ENCODE measurements around the gene KIF11.

The KIF11 gene

GRCh38 chr10:92592761-92593618 lies at the start of gene KIF11:
KIF11 (plus strand) TSS chr10:92593130; CDS start chr10:92593376, 246 bp downstream.
- Histone ChIP-seq H3K4me2 (ENCODE audit: low read depth, low read length) (peak within 1 kb of the TSS; percentile 99), H3K36me3 (replicated peaks; ENCODE audit: insufficient read depth, low read length) (no peaks in the 10 kb centered on the region), H3K9ac (ENCODE audit: low read length) (peak within 1 kb of the TSS; percentile 92), H3K27ac (ENCODE audit: low read length) (peak within 1 kb of the TSS; percentile 91), H2AFZ (ENCODE audit: low read length) (peak within 1 kb of the TSS; percentile 76), H3K4me1 (ENCODE audit: low read length) (peaks cover 21% of the 10 kb centered on the region), H3K9me2 (replicated peaks; ENCODE audit: insufficient read depth, low read length) (no peaks in the 10 kb centered on the region), H3K27me3 (replicated peaks; ENCODE audit: insufficient read depth, low read length) (no peaks in the 10 kb centered on the region), H3K4me3 (ENCODE audit: low read length) (peak within 1 kb of the TSS; percentile 92), H4K20me1 (ENCODE audit: insufficient read depth, low read length) (peaks cover 2% of the 10 kb centered on the region; the same call in 1 of the 2 replicates), H3K9me3 (replicated peaks; ENCODE audit: insufficient read depth, low read length) (no peaks in the 10 kb centered on the region), H3F3A (ENCODE audit: insufficient read depth, low read length) (peaks cover 29% of the 10 kb centered on the region), H3K79me2 (ENCODE audit: low read length) (peaks cover 51% of the 10 kb centered on the region)
- peak; percentile 99 for DNase-seq
- TF ChIP-seq EZH2phosphoT487 (IDR thresholded peaks at IDR 0.05; ENCODE audit: low read length) (no peak), CTCF (IDR thresholded peaks at IDR 0.05; ENCODE audit: low read length) (no peak), EZH2 (optimal IDR thresholded peaks at IDR 0.05; ENCODE audit: low read depth, low read length) (no peak)

- peaks cover 91% of the 10 kb centered on the region for H3K79me2 ChIP-seq (ENCODE audit: low read length)
- no peaks in the 10 kb centered on the region for H3K27me3 ChIP-seq (replicated peaks; ENCODE audit: insufficient read depth, low read length)
- no peak overlapping the region for H3K4me2 ChIP-seq (ENCODE audit: low read depth, low read length)
- no peaks in the 10 kb centered on the region for H3K9me3 ChIP-seq (replicated peaks; ENCODE audit: insufficient read depth, low read length)
- no peaks in the 10 kb centered on the region for H3K9me2 ChIP-seq (replicated peaks; ENCODE audit: insufficient read depth, low read length)
- no peaks in the 10 kb centered on the region for H3K4me1 ChIP-seq (ENCODE audit: low read length)
- H3F3A ChIP-seq (ENCODE audit: insufficient read depth, low read length) = no peaks in the 10 kb centered on the region
- H4K20me1 ChIP-seq (ENCODE audit: insufficient read depth, low read length) = no peaks in the 10 kb centered on the region
- no peak overlapping the region for H3K4me3 ChIP-seq (ENCODE audit: low read length)
- H3K9ac ChIP-seq (ENCODE audit: low read length) = no peak overlapping the region
- H3K27ac ChIP-seq (ENCODE audit: low read length) = no peak overlapping the region
- no peaks in the 10 kb centered on the region; the same call in 1 of the 2 replicates for H3K36me3 ChIP-seq (replicated peaks; ENCODE audit: insufficient read depth, low read length)
- no peak overlapping the region for H2AFZ ChIP-seq (ENCODE audit: low read length)
- TF ChIP-seq EZH2 (optimal IDR thresholded peaks at IDR 0.05; ENCODE audit: low read depth, low read length) (no peak), EZH2phosphoT487 (IDR thresholded peaks at IDR 0.05; ENCODE audit: low read length) (no peak), CTCF (IDR thresholded peaks at IDR 0.05; ENCODE audit: low read length) (no peak)
- DNase-seq = no peak
These were observed 48.6 kb upstream of the KIF11 start for GRCh38 chr10:92544296-92544695.

GRCh38 chr10:92545556-92545955 lies 47.4 kb upstream of the KIF11 start:
- Histone ChIP-seq H3K27ac (ENCODE audit: low read length) (no peak overlapping the region), H3K9me2 (replicated peaks; ENCODE audit: insufficient read depth, low read length) (no peaks in the 10 kb centered on the region), H3K4me3 (ENCODE audit: low read length) (no peak overlapping the region), H3K27me3 (replicated peaks; ENCODE audit: insufficient read depth, low read length) (no peaks in the 10 kb centered on the region), H3K4me1 (ENCODE audit: low read length) (no peaks in the 10 kb centered on the region), H3F3A (ENCODE audit: insufficient read depth, low read length) (no peaks in the 10 kb centered on the region), H3K79me2 (ENCODE audit: low read length) (peaks cover 85% of the 10 kb centered on the region), H2AFZ (ENCODE audit: low read length) (no peak overlapping the region), H3K9ac (ENCODE audit: low read length) (no peak overlapping the region), H3K9me3 (replicated peaks; ENCODE audit: insufficient read depth, low read length) (no peaks in the 10 kb centered on the region), H3K4me2 (ENCODE audit: low read depth, low read length) (no peak overlapping the region), H4K20me1 (ENCODE audit: insufficient read depth, low read length) (no peaks in the 10 kb centered on the region), H3K36me3 (replicated peaks; ENCODE audit: insufficient read depth, low read length) (no peaks in the 10 kb centered on the region; the same call in 1 of the 2 replicates)
- TF ChIP-seq EZH2phosphoT487 (IDR thresholded peaks at IDR 0.05; ENCODE audit: low read length) (no peak), EZH2 (optimal IDR thresholded peaks at IDR 0.05; ENCODE audit: low read depth, low read length) (no peak), CTCF (IDR thresholded peaks at IDR 0.05; ENCODE audit: low read length) (no peak)
- no peak for DNase-seq
